GM06990 (cell line): ENCODE data around the gene DPP4.

Source experiments
- DNase-seq: peaks from one replicate; pipeline ENCODE4 v3.0.0-alpha.2; 2011; ENCODE audit not compliant: insufficient read length; ENCODE audit errors: extremely low read depth
- H3K27me3 ChIP-seq: replicated peaks from 2 replicates; pipeline ENCODE4 v1.6.0; 2011; ENCODE audit warnings: low read length; ENCODE audit not compliant: control insufficient read depth, insufficient read depth
- H3K36me3 ChIP-seq: 2 replicates; pipeline ENCODE4 v1.5.1; 2011; ENCODE audit warnings: low read length; ENCODE audit not compliant: control insufficient read depth, insufficient read depth
- H3K4me3 ChIP-seq: replicated peaks from 2 replicates; pipeline ENCODE4 v1.5.1; 2011; ENCODE audit warnings: low read depth, mild to moderate bottlenecking, control low read depth, low read length
- CTCF ChIP-seq: IDR thresholded peaks from 2 replicates; pipeline ENCODE4 v1.5.1; 2011; ENCODE audit warnings: low read length, control low read depth, mild to moderate bottlenecking, inconsistent platforms; ENCODE audit not compliant: insufficient read depth, poor library complexity, severe bottlenecking

Gene DPP4

GRCh38 chr2:162113776-162114168, 39.8 kb upstream of the DPP4 start:
- DNase-seq: no peak
- Histone ChIP-seq H3K36me3 (no peaks in the 10 kb centered on the region), H3K27me3 (no peaks in the 10 kb centered on the region; the same call in 1 of the 2 replicates), H3K4me3 (no peak overlapping the region)
- TF ChIP-seq CTCF: no peak

- no peaks in the 10 kb centered on the region; the same call in 1 of the 2 replicates for H3K27me3 ChIP-seq
- H3K4me3 ChIP-seq: no peak overlapping the region
Observed at GRCh38 chr2:162113088-162113775, 39.2 kb upstream of the DPP4 start.

GRCh38 chr2:162111958-162112850, 38.2 kb upstream of the DPP4 start:
- H3K4me3 ChIP-seq: no peak overlapping the region
- H3K36me3 ChIP-seq: no peaks in the 10 kb centered on the region
- no peak for DNase-seq
- no peak for TF ChIP-seq CTCF
- no peaks in the 10 kb centered on the region; the same call in 1 of the 2 replicates for H3K27me3 ChIP-seq

More at GRCh38 chr2:162113088-162113775, 39.2 kb upstream of the DPP4 start:
- no peak for DNase-seq
- no peak for TF ChIP-seq CTCF
- no peaks in the 10 kb centered on the region for H3K36me3 ChIP-seq

GRCh38 chr2:162107361-162107901, 33.4 kb upstream of the DPP4 start:
- Histone ChIP-seq H3K36me3 (no peaks in the 10 kb centered on the region), H3K4me3 (no peak overlapping the region), H3K27me3 (no peaks in the 10 kb centered on the region; the same call in 1 of the 2 replicates)
- TF ChIP-seq CTCF: no peak
- DNase-seq: no peak

GRCh38 chr2:162106746-162107145, 32.7 kb upstream of the DPP4 start:
- no peak for DNase-seq
- no peak for TF ChIP-seq CTCF
- H3K4me3 ChIP-seq: no peak overlapping the region

More at GRCh38 chr2:162106746-162107145, 32.7 kb upstream of the DPP4 start:
- Histone ChIP-seq H3K27me3 (no peaks in the 10 kb centered on the region; the same call in 1 of the 2 replicates), H3K36me3 (no peaks in the 10 kb centered on the region)
